Measurements from ENCODE around the gene LRRC59. TPM values are rescaled to one million over a fixed set of nuclear protein-coding genes. Genes with fewer than 3 reads are reported as not detected.

Gene LRRC59
- total RNA-seq, 4 donors from 2014 or later, result 57.0 to 89.1 (median 73.2) TPM

DNA sequence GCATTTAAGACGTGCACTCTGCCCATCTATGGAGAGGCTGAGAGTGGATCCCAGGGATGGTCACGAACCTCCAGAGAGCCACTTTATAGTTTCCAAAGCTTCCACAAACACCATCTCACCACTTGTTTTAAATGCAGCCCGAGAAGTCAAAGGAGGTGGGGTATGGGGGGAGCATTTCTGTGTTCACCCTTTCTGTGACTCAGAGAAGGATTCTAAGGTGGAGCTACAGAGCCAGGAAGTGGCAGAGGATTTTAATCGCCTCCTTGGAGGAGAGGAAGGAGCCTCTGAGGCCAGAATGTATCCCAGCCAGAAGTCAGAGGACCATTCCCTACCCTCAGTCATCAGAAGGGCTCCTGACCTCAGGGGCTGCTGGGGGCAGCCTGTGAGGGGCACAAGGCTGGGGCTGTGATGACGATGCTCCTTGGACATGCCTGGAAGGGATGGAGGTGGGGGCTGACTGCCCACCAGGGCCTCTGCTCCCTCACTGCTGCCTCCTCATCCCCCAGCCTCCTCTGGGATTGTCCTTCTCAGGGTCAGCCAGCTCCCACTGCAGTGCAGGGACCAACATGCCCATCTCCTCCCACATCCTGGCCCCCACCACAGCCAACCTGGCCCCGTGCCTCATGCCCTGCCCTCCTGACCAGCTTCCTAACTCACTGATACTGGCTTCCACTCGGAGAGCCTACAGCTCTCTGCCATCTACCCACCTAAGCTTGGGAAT lies 48.6 kb downstream of the LRRC59 start:
- TF ChIP-seq POLR2A (IDR thresholded peaks at IDR 0.05), result no peak
- TF ChIP-seq, protein P1, sequence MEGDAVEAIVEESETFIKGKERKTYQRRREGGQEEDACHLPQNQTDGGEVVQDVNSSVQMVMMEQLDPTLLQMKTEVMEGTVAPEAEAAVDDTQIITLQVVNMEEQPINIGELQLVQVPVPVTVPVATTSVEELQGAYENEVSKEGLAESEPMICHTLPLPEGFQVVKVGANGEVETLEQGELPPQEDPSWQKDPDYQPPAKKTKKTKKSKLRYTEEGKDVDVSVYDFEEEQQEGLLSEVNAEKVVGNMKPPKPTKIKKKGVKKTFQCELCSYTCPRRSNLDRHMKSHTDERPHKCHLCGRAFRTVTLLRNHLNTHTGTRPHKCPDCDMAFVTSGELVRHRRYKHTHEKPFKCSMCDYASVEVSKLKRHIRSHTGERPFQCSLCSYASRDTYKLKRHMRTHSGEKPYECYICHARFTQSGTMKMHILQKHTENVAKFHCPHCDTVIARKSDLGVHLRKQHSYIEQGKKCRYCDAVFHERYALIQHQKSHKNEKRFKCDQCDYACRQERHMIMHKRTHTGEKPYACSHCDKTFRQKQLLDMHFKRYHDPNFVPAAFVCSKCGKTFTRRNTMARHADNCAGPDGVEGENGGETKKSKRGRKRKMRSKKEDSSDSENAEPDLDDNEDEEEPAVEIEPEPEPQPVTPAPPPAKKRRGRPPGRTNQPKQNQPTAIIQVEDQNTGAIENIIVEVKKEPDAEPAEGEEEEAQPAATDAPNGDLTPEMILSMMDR (IDR thresholded peaks at IDR 0.05), result no peak
- no peak overlapping the region for H3K4me3 ChIP-seq
- DNase-seq, result peak in 1 of 3 donors; percentile 35

GRCh38 chr17:50347894-50348291 lies 49.4 kb downstream of the LRRC59 start:
- H3K9me3 ChIP-seq, result no peaks in the 10 kb centered on the region
- TF ChIP-seq, protein P1 (IDR thresholded peaks at IDR 0.05), result no peak
- no peak for TF ChIP-seq POLR2A (IDR thresholded peaks at IDR 0.05)
- peaks cover 0 to 4% (median 0%) of the 10 kb centered on the region in 3 donors for H3K36me3 ChIP-seq
- H3K4me3 ChIP-seq, result no peak overlapping the region
- H3K27ac ChIP-seq, result no peak overlapping the region
- DNase-seq, result no peak
- H3K4me1 ChIP-seq, result peaks cover 0 to 19% (median 8%) of the 10 kb centered on the region in 4 donors
- H3K27me3 ChIP-seq, result no peaks in the 10 kb centered on the region

More for the DNA sequence above, 48.6 kb downstream of the LRRC59 start:
- Histone ChIP-seq H3K4me1 (peaks cover 0 to 19% (median 8%) of the 10 kb centered on the region in 4 donors), H3K27me3 (no peaks in the 10 kb centered on the region), H3K36me3 (peaks cover 0 to 12% (median 0%) of the 10 kb centered on the region in 3 donors), H3K9me3 (no peaks in the 10 kb centered on the region), H3K27ac (no peak overlapping the region)

GRCh38 chr17:50347117-50347893 lies 50.0 kb downstream of the LRRC59 start:
- peak in 1 of 3 donors; percentile 46 for DNase-seq
- TF ChIP-seq, protein P1 (IDR thresholded peaks at IDR 0.05), result no peak
- TF ChIP-seq POLR2A (IDR thresholded peaks at IDR 0.05), result no peak
- Histone ChIP-seq H3K4me1 (peaks cover 0 to 19% (median 8%) of the 10 kb centered on the region in 4 donors), H3K4me3 (peak overlapping the region; percentile 80 to 99 (median 86)), H3K36me3 (no peaks in the 10 kb centered on the region), H3K27ac (peak overlapping the region in 2 of 4 donors; percentile 82 to 85), H3K27me3 (no peaks in the 10 kb centered on the region), H3K9me3 (no peaks in the 10 kb centered on the region)

DNA sequence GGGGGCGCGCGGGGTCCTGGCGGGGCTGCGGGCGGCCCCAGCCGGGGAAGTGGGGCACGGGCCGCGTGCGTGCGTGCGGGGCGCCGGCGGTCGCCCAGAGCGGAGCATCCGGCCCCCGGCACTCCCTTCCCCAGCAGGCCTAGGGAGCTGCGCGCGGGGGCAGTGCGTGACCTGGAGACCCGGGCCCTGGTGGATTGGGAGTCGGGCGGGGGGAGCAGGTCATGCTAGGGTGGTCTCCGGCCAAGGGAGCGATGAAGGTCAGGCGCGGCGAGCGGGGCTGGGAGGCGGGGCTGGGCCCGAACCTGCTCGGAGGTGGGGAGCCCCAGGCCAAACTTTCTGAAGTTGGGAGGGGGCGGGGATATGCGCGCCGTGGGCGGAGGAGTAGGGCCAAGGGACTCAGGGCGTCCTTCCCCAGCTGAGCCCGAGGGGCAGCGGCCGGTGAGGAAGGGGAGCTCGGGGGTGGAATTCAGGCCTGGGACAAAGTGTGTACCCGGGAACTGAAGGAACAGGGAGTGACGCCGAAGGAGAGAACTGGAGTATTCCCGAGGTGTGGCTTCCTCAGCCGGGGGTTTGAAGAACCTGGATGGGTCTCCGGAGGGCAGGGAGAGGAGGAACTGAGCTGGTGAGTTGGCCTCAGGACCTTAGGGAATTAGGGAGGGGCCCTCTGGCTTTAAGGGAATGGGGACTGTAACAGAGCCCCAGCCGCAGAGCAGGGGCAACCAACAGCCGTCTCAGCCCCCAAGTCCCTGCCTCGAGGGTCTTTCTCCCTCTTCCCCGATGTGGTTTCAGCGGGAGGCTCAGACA lies 50.8 kb downstream of the LRRC59 start:
- Histone ChIP-seq H3K4me1 (peaks cover 0 to 19% (median 8%) of the 10 kb centered on the region in 4 donors), H3K9me3 (no peaks in the 10 kb centered on the region), H3K27me3 (no peaks in the 10 kb centered on the region), H3K4me3 (peak overlapping the region; percentile 80 to 99 (median 86)), H3K36me3 (no peaks in the 10 kb centered on the region), H3K27ac (peak overlapping the region; percentile 54 to 85 (median 72))
- TF ChIP-seq POLR2A (IDR thresholded peaks at IDR 0.05), result peak in 1 of 2 donors; percentile 2
- TF ChIP-seq, protein P1 (IDR thresholded peaks at IDR 0.05), result no peak
- peak; percentile 46 to 70 (median 69) for DNase-seq
